Lower lobe of right lung (tissue), 2 donors: Measurements from ENCODE around the gene APOBEC2. TPM values are rescaled to one million over a fixed set of nuclear protein-coding genes. Genes with fewer than 3 reads are reported as not detected.

Experiments
- ATAC-seq, 2 donors: fragments of 200-7000 bp; cut with Tn5 transposase; one replicate each; pipeline ENCODE4 v1.9.1; 2020 to 2022; ENCODE audit warnings: mild to moderate bottlenecking in 2 of 2, moderate library complexity in 2 of 2
- DNase-seq: peaks from one replicate; pipeline ENCODE4 v3.0.0-alpha.2; 2020
- H3K27ac ChIP-seq: fragments of 200-600 bp; one replicate; pipeline ENCODE4 v1.8.0; 2022
- H3K27me3 ChIP-seq: fragments of 200-600 bp; one replicate; pipeline ENCODE4 v1.8.0; 2022; ENCODE audit warnings: low read depth
- H3K36me3 ChIP-seq: fragments of 200-600 bp; one replicate; pipeline ENCODE4 v1.8.0; 2022; ENCODE audit warnings: mild to moderate bottlenecking
- H3K4me1 ChIP-seq: fragments of 200-600 bp; one replicate; pipeline ENCODE4 v1.8.0; 2022
- H3K4me3 ChIP-seq: fragments of 200-600 bp; one replicate; pipeline ENCODE4 v1.8.0; 2022; ENCODE audit warnings: mild to moderate bottlenecking
- H3K9me3 ChIP-seq: fragments of 200-600 bp; one replicate; pipeline ENCODE4 v1.8.0; 2022
- intact Hi-C: fragments of 100-400 bp; cut with DNase I; formaldehyde crosslinking; loops from one replicate; pipeline ENCODE4 v1.11.0; 2022
- total RNA-seq: library from RNA; stranded (reverse); fragmentation: NEBNext Ultra II Directional; extraction: Animal tissue kit (Norgen Biotek cat#: 25700); gene quantifications from one replicate; pipeline ENCODE4 v1.2.1, GENCODE V29; 2021
- TF ChIP-seq, protein P1 (sequence below): fragments of 200-600 bp; IDR thresholded peaks from one replicate; pipeline ENCODE4 v1.8.0; 2022; ENCODE audit warnings: antibody characterized with exemption, mild to moderate bottlenecking
- donor health status: DM: no; HTN: yes; CAD: no; lungs with severe emphysema.

APOBEC2 gene
- total RNA-seq, 1 donor from 2014 or later: 0.65 TPM

DNA sequence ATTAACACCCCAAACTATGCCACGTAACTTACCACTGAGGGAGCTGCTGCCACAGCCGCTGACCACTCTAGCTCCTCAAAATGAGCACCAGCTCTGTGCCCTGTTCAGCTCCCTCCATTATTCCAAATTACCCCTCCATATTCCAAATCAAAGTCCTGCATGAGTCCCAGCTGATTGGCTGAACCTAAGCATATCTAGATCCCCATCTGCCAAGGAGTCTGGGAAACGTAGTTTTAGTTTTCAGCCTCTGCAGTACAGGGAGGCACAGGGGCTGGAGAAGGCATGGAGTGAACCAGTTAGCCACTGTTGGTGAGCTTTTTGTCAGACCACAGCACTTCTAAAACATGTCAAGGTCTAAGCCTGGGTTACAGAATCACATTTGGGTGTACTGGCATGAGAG is 29.9 kb upstream of the APOBEC2 start:
- Histone ChIP-seq H3K9me3 (no peaks in the 10 kb centered on the region), H3K27ac (no peak overlapping the region), H3K27me3 (no peaks in the 10 kb centered on the region), H3K4me1 (peaks cover 9% of the 10 kb centered on the region), H3K36me3 (no peaks in the 10 kb centered on the region), H3K4me3 (no peak overlapping the region)
- intact Hi-C loops: no loop called here
- ATAC-seq (no peak), DNase-seq (no peak)
- TF ChIP-seq, protein P1, sequence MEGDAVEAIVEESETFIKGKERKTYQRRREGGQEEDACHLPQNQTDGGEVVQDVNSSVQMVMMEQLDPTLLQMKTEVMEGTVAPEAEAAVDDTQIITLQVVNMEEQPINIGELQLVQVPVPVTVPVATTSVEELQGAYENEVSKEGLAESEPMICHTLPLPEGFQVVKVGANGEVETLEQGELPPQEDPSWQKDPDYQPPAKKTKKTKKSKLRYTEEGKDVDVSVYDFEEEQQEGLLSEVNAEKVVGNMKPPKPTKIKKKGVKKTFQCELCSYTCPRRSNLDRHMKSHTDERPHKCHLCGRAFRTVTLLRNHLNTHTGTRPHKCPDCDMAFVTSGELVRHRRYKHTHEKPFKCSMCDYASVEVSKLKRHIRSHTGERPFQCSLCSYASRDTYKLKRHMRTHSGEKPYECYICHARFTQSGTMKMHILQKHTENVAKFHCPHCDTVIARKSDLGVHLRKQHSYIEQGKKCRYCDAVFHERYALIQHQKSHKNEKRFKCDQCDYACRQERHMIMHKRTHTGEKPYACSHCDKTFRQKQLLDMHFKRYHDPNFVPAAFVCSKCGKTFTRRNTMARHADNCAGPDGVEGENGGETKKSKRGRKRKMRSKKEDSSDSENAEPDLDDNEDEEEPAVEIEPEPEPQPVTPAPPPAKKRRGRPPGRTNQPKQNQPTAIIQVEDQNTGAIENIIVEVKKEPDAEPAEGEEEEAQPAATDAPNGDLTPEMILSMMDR: no peak

DNA sequence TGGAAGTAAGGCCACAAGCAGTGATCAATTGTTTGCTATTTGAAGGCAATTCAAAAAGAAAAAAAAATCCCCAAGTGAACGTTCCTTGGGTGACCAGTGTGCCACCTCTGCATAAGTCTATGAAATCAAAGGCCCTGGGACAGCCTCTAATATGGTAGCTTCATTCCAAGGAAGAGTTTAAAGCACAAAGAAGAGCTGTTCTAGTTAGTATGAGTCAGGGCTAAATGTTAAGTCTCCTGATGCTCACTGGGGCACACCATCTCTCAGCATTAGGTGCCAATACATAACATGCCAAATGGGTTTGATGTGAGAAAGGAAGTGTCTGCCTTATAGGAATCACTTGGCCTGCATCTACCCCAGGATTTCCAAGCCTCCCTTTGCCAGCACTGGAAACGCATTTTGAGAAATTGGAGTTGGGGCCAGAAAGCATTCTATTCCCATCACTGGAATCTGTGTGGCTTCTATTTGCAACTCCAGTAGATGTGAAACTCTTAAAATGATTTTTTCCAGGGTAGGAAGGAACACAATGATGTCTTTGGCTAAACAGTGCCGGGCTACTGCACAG is 27.0 kb upstream of the APOBEC2 start:
- intact Hi-C loops: no loop called here
- Histone ChIP-seq H3K9me3 (no peaks in the 10 kb centered on the region), H3K27me3 (no peaks in the 10 kb centered on the region), H3K36me3 (no peaks in the 10 kb centered on the region), H3K4me1 (peaks cover 19% of the 10 kb centered on the region), H3K27ac (no peak overlapping the region), H3K4me3 (no peak overlapping the region)
- no peak for ATAC-seq
- DNase-seq: no peak
- TF ChIP-seq, protein P1: no peak

DNA sequence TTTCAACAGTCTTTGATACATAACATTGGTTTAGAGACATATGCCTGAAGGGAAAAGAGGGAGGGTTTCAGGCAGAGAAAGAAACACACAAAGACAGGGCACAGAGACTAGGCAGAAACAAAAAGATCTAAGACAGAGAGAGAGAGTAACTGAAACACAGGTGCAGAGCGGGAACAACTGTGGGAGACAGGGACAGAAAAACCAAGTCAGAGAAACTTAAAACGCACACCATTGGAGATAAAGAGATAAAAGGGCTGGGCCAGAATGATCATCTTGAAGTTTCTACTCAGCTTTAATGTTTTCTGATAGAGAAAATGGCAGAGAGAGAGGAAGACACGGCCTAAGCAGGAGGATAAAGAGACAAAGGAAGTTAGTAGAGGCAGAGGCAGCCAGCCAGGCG is 25.8 kb upstream of the APOBEC2 start:
- intact Hi-C loops: no loop called here
- Histone ChIP-seq H3K9me3 (no peaks in the 10 kb centered on the region), H3K27me3 (no peaks in the 10 kb centered on the region), H3K27ac (peak overlapping the region; percentile 39), H3K36me3 (no peaks in the 10 kb centered on the region), H3K4me1 (peaks cover 19% of the 10 kb centered on the region), H3K4me3 (peak overlapping the region; percentile 63)
- DNase-seq (no peak), ATAC-seq (no peak)
- TF ChIP-seq, protein P1: no peak

DNA sequence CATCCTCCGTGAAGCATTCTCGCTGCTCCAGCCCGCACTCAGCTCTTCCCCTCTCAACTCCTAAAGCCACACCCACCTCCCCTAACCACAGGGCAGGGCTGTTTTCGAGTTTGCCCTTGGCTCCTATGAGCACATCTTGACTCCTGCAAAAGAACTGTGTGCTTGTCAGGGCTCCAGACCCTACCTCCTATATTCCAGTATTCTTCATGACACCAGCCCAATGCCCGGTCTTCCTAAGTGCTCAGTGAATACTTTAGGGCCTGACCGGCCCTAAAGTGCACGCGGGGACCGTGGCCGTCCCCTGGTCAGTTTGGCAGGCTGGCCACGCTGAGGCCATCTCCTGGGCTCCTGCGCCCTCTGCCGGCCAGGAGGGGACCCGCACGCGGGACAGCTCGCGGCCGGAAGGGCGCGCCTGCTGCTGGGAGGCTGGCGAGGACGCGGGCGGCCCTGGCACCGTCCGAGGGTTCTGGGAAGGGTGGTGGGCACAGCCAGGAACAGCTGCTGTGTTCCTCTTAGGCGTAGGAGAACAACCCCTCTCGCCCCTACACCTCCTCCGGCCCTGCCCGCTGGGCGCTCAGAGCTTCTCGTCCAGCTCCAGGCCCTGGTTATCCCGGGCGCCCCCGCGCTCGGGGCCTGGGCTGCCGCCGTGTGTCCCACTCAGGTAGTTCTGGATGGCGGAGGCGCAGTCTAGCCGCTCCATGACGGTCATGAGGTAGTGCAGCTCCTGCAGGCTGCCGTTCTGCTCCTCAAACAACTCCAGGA is 25.0 kb upstream of the APOBEC2 start:
- peak; percentile 90 for DNase-seq
- H3K4me1 ChIP-seq: peaks cover 19% of the 10 kb centered on the region

DNA sequence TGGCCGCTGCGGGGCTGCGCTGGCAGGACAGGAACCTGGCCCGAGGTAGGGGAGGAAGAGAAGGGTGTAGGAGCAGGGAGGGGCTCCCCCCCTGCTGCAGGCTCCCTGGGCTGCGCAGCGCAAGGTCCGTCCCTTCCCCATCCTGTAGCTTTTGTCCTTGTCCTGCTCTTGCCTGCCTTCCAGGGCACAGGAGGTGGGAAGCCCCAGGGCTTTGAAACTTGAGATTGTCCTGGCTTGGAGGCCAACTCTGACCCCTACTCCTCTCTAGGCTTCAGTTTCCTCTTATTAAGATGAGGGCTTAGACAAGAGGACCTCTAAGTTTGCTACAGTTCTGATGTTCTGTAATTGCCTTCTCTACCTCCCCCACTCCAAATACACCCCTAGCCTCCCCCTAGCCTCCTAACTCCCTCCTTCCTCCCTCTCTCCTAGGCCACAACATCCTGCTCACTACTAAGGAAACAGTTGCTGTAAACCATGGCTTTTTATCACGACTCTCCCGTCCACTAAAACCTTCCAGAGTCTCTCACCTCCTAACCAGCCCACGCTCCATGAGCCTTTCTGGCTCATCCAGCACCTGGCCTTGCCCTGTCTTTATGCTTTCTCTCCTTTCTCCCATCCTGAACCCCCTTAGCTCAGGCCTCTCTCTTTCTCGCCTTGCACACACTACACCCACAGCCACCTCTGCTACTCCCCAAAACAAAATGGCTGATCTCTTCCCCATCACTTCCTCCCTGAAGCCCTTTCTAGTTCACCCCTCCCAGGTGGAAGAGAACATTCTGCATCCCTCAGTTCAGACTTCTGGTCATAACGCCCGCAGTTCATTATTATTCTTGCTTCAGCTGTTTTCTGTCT is 24.2 kb upstream of the APOBEC2 start:
- TF ChIP-seq, protein P1: no peak
- Histone ChIP-seq H3K36me3 (no peaks in the 10 kb centered on the region), H3K4me1 (peaks cover 19% of the 10 kb centered on the region), H3K27ac (peak overlapping the region; percentile 81), H3K9me3 (no peaks in the 10 kb centered on the region), H3K4me3 (peak overlapping the region; percentile 63), H3K27me3 (no peaks in the 10 kb centered on the region)
- intact Hi-C loops: no loop called here
- DNase-seq: no peak
- ATAC-seq: peak; percentile 65 to 72

More for the DNA sequence above, 25.0 kb upstream of the APOBEC2 start:
- peak overlapping the region; percentile 63 for H3K4me3 ChIP-seq
- no peaks in the 10 kb centered on the region for H3K9me3 ChIP-seq
- intact Hi-C loops: no loop called here
- H3K27ac ChIP-seq: peak overlapping the region; percentile 81
- no peaks in the 10 kb centered on the region for H3K27me3 ChIP-seq
- H3K36me3 ChIP-seq: no peaks in the 10 kb centered on the region
- ATAC-seq: peak; percentile 97 to 98
- TF ChIP-seq, protein P1: peak; percentile 100
